AG09309 (cell line): Measurements from ENCODE around the gene STRIT1.
A peak's percentile ranks its signal among the peaks of the same experiment; 100 is the strongest.
"Not testable (repeated sequence)": the region's sequence is repeated elsewhere in the genome, so short reads cannot be mapped to it uniquely, and the experiment has no call there.

Experiments
- DNase-seq: peaks from one replicate; pipeline ENCODE4 v3.0.0-alpha.2; 2010; ENCODE audit warnings: low read depth
- H3K4me3 ChIP-seq: 2 replicates; pipeline ENCODE4 v1.5.1; 2011; ENCODE audit warnings: mild to moderate bottlenecking, low read depth, low read length, moderate library complexity; ENCODE audit not compliant: control insufficient read depth
- CTCF ChIP-seq: IDR thresholded peaks from 2 replicates; pipeline ENCODE4 v1.5.1; 2011; ENCODE audit warnings: mild to moderate bottlenecking, low read depth, low read length, inconsistent platforms; ENCODE audit not compliant: insufficient read depth, control insufficient read depth; ENCODE audit errors: missing control alignments

Gene STRIT1

GRCh38 chr3:155282385-155283091 is 10.9 kb downstream of the STRIT1 start:
- H3K4me3 ChIP-seq: no peak overlapping the region
- DNase-seq: peak; percentile 24
- no peak for TF ChIP-seq CTCF

GRCh38 chr3:155281912-155282311 is 11.6 kb downstream of the STRIT1 start:
- TF ChIP-seq CTCF: no peak
- DNase-seq: peak; percentile 23
- H3K4me3 ChIP-seq: no peak overlapping the region

- H3K4me3 ChIP-seq, DNase-seq: not testable (repeated sequence)
Measured at GRCh38 chr3:155276089-155276488, 17.4 kb downstream of the STRIT1 start.

GRCh38 chr3:155275159-155275754 is 18.2 kb downstream of the STRIT1 start:
- H3K4me3 ChIP-seq, DNase-seq: not testable (repeated sequence)

GRCh38 chr3:155274435-155274834 is 19.0 kb downstream of the STRIT1 start:
- not testable (repeated sequence) for DNase-seq

GRCh38 chr3:155271343-155271613 is 22.2 kb downstream of the STRIT1 start:
- no peak for DNase-seq
- TF ChIP-seq CTCF: no peak
- H3K4me3 ChIP-seq: no peak overlapping the region

More at GRCh38 chr3:155274435-155274834, 19.0 kb downstream of the STRIT1 start:
- H3K4me3 ChIP-seq: not testable (repeated sequence)

- TF ChIP-seq CTCF: no peak
- H3K4me3 ChIP-seq: no peak overlapping the region
- DNase-seq: no peak
Measured at GRCh38 chr3:155270485-155271342, 22.8 kb downstream of the STRIT1 start.

GRCh38 chr3:155270063-155270462 is 23.4 kb downstream of the STRIT1 start:
- no peak overlapping the region for H3K4me3 ChIP-seq
- no peak for TF ChIP-seq CTCF
- no peak for DNase-seq

- not testable (repeated sequence) for DNase-seq, H3K4me3 ChIP-seq
Measured at GRCh38 chr3:155262855-155263254, 30.6 kb downstream of the STRIT1 start.
